Breast epithelium (tissue), 4 donors: ENCODE measurements around the gene SPON1. TPM values are rescaled to one million over a fixed set of nuclear protein-coding genes. Genes with fewer than 3 reads are reported as not detected.

ENCODE experiments used
- DNase-seq, 2 donors: peaks; one replicate each; pipeline ENCODE4 v3.0.0-alpha.2; 2019; ENCODE audit warnings: low spot score in 2 of 2
- H3K27ac ChIP-seq, 2 donors: fragments of 200-600 bp; sonication (generic) in 1 of 2; one replicate each; pipeline ENCODE4 v1.5.1; 2016 to 2019; ENCODE audit warnings: mild to moderate bottlenecking in 1 of 2
- H3K27me3 ChIP-seq, 2 donors: fragments of 200-600 bp; sonication (generic) in 1 of 2; one replicate each; pipeline versions ENCODE4 v1.5.1 to v1.6.0; 2017 to 2019; ENCODE audit warnings: control low read depth in 1 of 2, mild to moderate bottlenecking in 1 of 2
- H3K36me3 ChIP-seq: fragments of 200-600 bp; one replicate; pipeline ENCODE4 v1.5.1; 2019
- H3K4me1 ChIP-seq, 2 donors: fragments of 200-600 bp; sonication (generic); one replicate each; pipeline ENCODE4 v1.5.1; 2016 to 2019; ENCODE audit warnings: control low read depth in 1 of 2
- H3K4me3 ChIP-seq, 3 donors: fragments of 200-600 bp; sonication (generic); 1 replicate in 2 of 3; 2 replicates in 1 of 3; pipeline ENCODE4 v1.5.1; 2016 to 2019; ENCODE audit warnings: mild to moderate bottlenecking in 3 of 3, moderate library complexity in 2 of 3
- H3K9me3 ChIP-seq, 2 donors: fragments of 200-600 bp; sonication (generic) in 1 of 2; one replicate each; pipeline ENCODE4 v1.5.1; 2016 to 2019; ENCODE audit warnings: control low read depth in 1 of 2
- CTCF ChIP-seq, 3 donors: fragments of 450-650 bp; IDR thresholded peaks; one replicate each; pipeline ENCODE4 v1.5.1; 2016 to 2017; ENCODE audit warnings: antibody characterized with exemption in 3 of 3, mild to moderate bottlenecking in 3 of 3, moderate library complexity in 3 of 3
- POLR2A ChIP-seq: fragments of 450-650 bp; IDR thresholded peaks from one replicate; pipeline ENCODE4 v1.6.1; 2016; ENCODE audit warnings: antibody characterized with exemption, mild to moderate bottlenecking, moderate library complexity
- POLR2AphosphoS5 ChIP-seq, 3 donors: sonication (generic); formaldehyde crosslinking; IDR thresholded peaks; one replicate each; pipeline ENCODE4 v1.6.1; 2017; ENCODE audit warnings: antibody characterized with exemption in 3 of 3
- intact Hi-C: fragments of 100-400 bp; cut with DNase I; formaldehyde crosslinking; loops from one replicate; pipeline ENCODE4 v1.15.1; 2023; ENCODE audit warnings: low total_unique reads
- total RNA-seq, 3 donors: library from RNA; depleted of rRNA; stranded (reverse); fragments of >200 nt; gene quantifications; one replicate each; pipeline ENCODE4 v1.1.0, GENCODE V29; 2016

Gene SPON1
- total RNA-seq, 3 donors from 2014 or later = 30.1 to 133 (median 34.7) TPM

- Histone ChIP-seq H3K27me3 (peaks cover 0 to 42% of the 10 kb centered on the region in 2 donors), H3K4me3 (peak overlapping the region; percentile 35 to 71 (median 57)), H3K36me3 (no peaks in the 10 kb centered on the region), H3K4me1 (no peaks in the 10 kb centered on the region), H3K9me3 (no peaks in the 10 kb centered on the region), H3K27ac (peak overlapping the region; percentile 5 to 56)
- intact Hi-C loops = loop anchor here (10.0 kb wide), 1 partner anchor 283 kb away; no protein-coding TSS in a partner anchor
- TF ChIP-seq POLR2AphosphoS5 (IDR thresholded peaks at IDR 0.05) = no peak
- no peak for TF ChIP-seq CTCF (IDR thresholded peaks at IDR 0.05)
- TF ChIP-seq POLR2A = no peak
- no peak for DNase-seq
Observed at GRCh38 chr11:13962198-13962561, 343 bp upstream of the SPON1 start.

GRCh38 chr11:13963169-13963948 is 836 bp downstream of the SPON1 start:
- Histone ChIP-seq H3K27ac (peak overlapping the region; percentile 14 to 56), H3K4me1 (no peaks in the 10 kb centered on the region), H3K27me3 (peaks cover 0 to 42% of the 10 kb centered on the region in 2 donors), H3K36me3 (no peaks in the 10 kb centered on the region), H3K9me3 (no peaks in the 10 kb centered on the region), H3K4me3 (peak overlapping the region; percentile 35 to 71 (median 57))
- DNase-seq = no peak
- no peak for TF ChIP-seq POLR2A
- TF ChIP-seq CTCF (IDR thresholded peaks at IDR 0.05) = peak in 1 of 3 donors; percentile 9
- intact Hi-C loops = loop anchor here (10.0 kb wide), 1 partner anchor 281 kb away; no protein-coding TSS in a partner anchor

- intact Hi-C loops = loop anchor here (10.0 kb wide), 1 partner anchor 281 kb away; no protein-coding TSS in a partner anchor
- Histone ChIP-seq H3K27ac (peak overlapping the region; percentile 14 to 48), H3K4me3 (peak overlapping the region; percentile 35 to 71 (median 57)), H3K36me3 (no peaks in the 10 kb centered on the region), H3K27me3 (peaks cover 0 to 42% of the 10 kb centered on the region in 2 donors), H3K9me3 (no peaks in the 10 kb centered on the region), H3K4me1 (no peaks in the 10 kb centered on the region)
- TF ChIP-seq CTCF (IDR thresholded peaks at IDR 0.05) (no peak), POLR2AphosphoS5 (IDR thresholded peaks at IDR 0.05) (no peak), POLR2A (no peak)
- DNase-seq = no peak
Observed at GRCh38 chr11:13963949-13964770, 1.6 kb downstream of the SPON1 start.

GRCh38 chr11:13964771-13965074 is 2.2 kb downstream of the SPON1 start:
- TF ChIP-seq POLR2AphosphoS5 (IDR thresholded peaks at IDR 0.05) (no peak), CTCF (IDR thresholded peaks at IDR 0.05) (no peak), POLR2A (no peak)
- intact Hi-C loops = loop anchor here (10.0 kb wide), 1 partner anchor 280 kb away; no protein-coding TSS in a partner anchor
- H3K9me3 ChIP-seq = no peaks in the 10 kb centered on the region
- peaks cover 0 to 42% of the 10 kb centered on the region in 2 donors for H3K27me3 ChIP-seq
- H3K36me3 ChIP-seq = no peaks in the 10 kb centered on the region
- no peaks in the 10 kb centered on the region for H3K4me1 ChIP-seq
- DNase-seq = no peak
- peak overlapping the region in 1 of 2 donors; percentile 48 for H3K27ac ChIP-seq
- peak overlapping the region; percentile 35 to 71 (median 57) for H3K4me3 ChIP-seq

- TF ChIP-seq CTCF (IDR thresholded peaks at IDR 0.05) = no peak
- TF ChIP-seq POLR2A = no peak
- TF ChIP-seq POLR2AphosphoS5 (IDR thresholded peaks at IDR 0.05) = no peak
- Histone ChIP-seq H3K36me3 (no peaks in the 10 kb centered on the region), H3K4me1 (no peaks in the 10 kb centered on the region), H3K9me3 (no peaks in the 10 kb centered on the region), H3K27me3 (peaks cover 0 to 42% of the 10 kb centered on the region in 2 donors), H3K4me3 (peak overlapping the region in 1 of 3 donors; percentile 11), H3K27ac (no peak overlapping the region)
- DNase-seq = no peak
- intact Hi-C loops = loop anchor here (10.0 kb wide), 1 partner anchor 279 kb away; no protein-coding TSS in a partner anchor
Observed at GRCh38 chr11:13965337-13965736, 2.8 kb downstream of the SPON1 start.
